Testis (tissue), 3 donors: ENCODE measurements around the gene COBL. TPM values are rescaled to one million over a fixed set of nuclear protein-coding genes. Genes with fewer than 3 reads are reported as not detected.
A peak's percentile ranks its signal among the peaks of the same experiment; 100 is the strongest.

Experiments
- DNase-seq: peaks from one replicate; pipeline ENCODE4 v3.0.0-alpha.2; 2019
- H3K27ac ChIP-seq, 2 donors: fragments of 200-600 bp; sonication (generic); one replicate each; pipeline ENCODE4 v1.5.1; 2019
- H3K27me3 ChIP-seq: fragments of 200-600 bp; sonication (generic); one replicate; pipeline ENCODE4 v1.5.1; 2019
- H3K36me3 ChIP-seq: fragments of 200-600 bp; sonication (generic); one replicate; pipeline ENCODE4 v1.5.1; 2017; ENCODE audit warnings: low read depth; ENCODE audit errors: missing control alignments
- H3K4me1 ChIP-seq: fragments of 200-600 bp; sonication (generic); one replicate; pipeline ENCODE4 v1.5.1; 2019
- H3K4me3 ChIP-seq, 2 donors: fragments of 200-600 bp; sonication (generic); one replicate each; pipeline ENCODE4 v1.5.1; 2017 to 2019
- H3K9me3 ChIP-seq: fragments of 200-600 bp; sonication (generic); one replicate; pipeline ENCODE4 v1.5.1; 2017
- POLR2A ChIP-seq: fragments of 450-650 bp; IDR thresholded peaks from one replicate; pipeline ENCODE4 v1.6.1; 2017; ENCODE audit warnings: antibody characterized with exemption, mild to moderate bottlenecking, moderate library complexity
- WGBS, 2 donors: methylation state at CpG; one replicate each; pipeline ENCODE4 v1.1.5; 2018; 5-methylcytosine and 5-hydroxymethylcytosine counted together
- intact Hi-C: fragments of 100-400 bp; cut with DNase I; formaldehyde crosslinking; loops from one replicate; pipeline ENCODE4 v1.15.1; 2023; ENCODE audit warnings: low total_unique reads
- polyA plus RNA-seq: library from polyadenylated mRNA; stranded (reverse); fragments of 350-450 nt; fragmentation: Illumina TruSeq; extraction: RNeasy Lipid Tissue Mini Kit (QIAGEN cat#74804); gene quantifications from one replicate; pipeline ENCODE4 v1.2.3, GENCODE V29; 2014; ENCODE audit warnings: low read depth, low replicate concordance; ENCODE audit not compliant: insufficient read depth
- total RNA-seq, 2 donors: library from RNA; depleted of rRNA; stranded (reverse); fragments of >200 nt; gene quantifications; one replicate each; pipeline ENCODE4 v1.2.3, GENCODE V29; 2016
- TF ChIP-seq, protein P1 (sequence below), 3 experiments: fragments of 450-650 bp in 2 of 3; fragments of 200-600 bp in 1 of 3; sonication (generic) in 1 of 3; IDR thresholded peaks; one replicate each; pipeline ENCODE4 v1.5.1; 2016 to 2019; ENCODE audit warnings: antibody characterized with exemption in 3 of 3, mild to moderate bottlenecking in 2 of 3, moderate library complexity in 1 of 3

The COBL gene
- total and polyA plus RNA-seq, 3 donors from 2014 or later, result 9.2 to 14.8 (median 12.3) TPM

DNA sequence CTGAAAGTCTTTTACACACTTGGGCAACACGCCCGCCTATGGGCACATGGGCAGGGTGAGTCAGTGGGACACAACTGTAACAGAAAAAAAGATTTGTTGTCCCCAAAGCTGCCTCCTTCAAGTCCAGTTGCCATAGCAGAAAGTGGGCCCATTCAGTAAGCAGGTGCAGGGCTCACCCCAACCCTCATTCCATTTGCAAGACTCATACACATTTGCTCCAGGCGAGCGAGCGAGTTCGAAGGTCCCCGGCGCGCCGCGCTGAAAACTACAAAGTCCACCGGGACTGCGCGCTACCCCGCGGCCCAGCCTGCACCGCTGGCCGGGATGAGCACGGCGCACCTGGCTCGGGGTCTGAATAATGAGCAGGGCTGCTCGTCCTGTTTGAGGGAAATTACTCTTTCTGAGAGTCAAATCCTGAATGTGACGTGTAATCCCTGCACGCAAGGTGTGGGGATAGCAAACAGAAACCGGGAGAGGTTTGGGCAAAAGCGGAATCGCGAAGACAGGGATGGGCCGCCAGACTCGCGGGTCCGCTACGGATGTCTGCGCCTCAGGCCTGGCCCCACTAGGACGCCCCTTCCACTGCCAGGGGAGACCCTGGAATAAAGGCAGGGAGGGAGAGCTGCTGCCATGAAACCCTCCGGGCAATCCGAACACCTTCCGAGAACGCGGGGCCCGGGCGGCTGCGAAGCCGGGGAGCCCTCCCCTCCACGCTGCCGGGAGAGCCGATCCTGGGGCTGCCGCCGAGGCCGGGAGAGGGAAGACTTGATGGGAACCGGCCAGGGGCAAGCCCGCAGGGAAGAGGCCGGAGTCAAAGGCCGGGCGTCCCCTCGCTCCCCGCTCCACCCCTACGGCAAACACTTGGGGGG is 982 bp downstream of the COBL start:
- Histone ChIP-seq H3K36me3 (no peaks in the 10 kb centered on the region), H3K4me1 (no peaks in the 10 kb centered on the region), H3K27me3 (no peaks in the 10 kb centered on the region), H3K27ac (peak overlapping the region in 1 of 2 donors; percentile 55), H3K4me3 (peak overlapping the region; percentile 45 to 46), H3K9me3 (no peaks in the 10 kb centered on the region)
- peak; percentile 32 for DNase-seq
- 3 to 4% methylated on average over 34 to 58 of the region's 58 CpGs for WGBS, 2 donors
- TF ChIP-seq, protein P1, sequence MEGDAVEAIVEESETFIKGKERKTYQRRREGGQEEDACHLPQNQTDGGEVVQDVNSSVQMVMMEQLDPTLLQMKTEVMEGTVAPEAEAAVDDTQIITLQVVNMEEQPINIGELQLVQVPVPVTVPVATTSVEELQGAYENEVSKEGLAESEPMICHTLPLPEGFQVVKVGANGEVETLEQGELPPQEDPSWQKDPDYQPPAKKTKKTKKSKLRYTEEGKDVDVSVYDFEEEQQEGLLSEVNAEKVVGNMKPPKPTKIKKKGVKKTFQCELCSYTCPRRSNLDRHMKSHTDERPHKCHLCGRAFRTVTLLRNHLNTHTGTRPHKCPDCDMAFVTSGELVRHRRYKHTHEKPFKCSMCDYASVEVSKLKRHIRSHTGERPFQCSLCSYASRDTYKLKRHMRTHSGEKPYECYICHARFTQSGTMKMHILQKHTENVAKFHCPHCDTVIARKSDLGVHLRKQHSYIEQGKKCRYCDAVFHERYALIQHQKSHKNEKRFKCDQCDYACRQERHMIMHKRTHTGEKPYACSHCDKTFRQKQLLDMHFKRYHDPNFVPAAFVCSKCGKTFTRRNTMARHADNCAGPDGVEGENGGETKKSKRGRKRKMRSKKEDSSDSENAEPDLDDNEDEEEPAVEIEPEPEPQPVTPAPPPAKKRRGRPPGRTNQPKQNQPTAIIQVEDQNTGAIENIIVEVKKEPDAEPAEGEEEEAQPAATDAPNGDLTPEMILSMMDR (IDR thresholded peaks at IDR 0.05), result no peak
- no peak for TF ChIP-seq POLR2A
- intact Hi-C loops, result no loop called here

DNA sequence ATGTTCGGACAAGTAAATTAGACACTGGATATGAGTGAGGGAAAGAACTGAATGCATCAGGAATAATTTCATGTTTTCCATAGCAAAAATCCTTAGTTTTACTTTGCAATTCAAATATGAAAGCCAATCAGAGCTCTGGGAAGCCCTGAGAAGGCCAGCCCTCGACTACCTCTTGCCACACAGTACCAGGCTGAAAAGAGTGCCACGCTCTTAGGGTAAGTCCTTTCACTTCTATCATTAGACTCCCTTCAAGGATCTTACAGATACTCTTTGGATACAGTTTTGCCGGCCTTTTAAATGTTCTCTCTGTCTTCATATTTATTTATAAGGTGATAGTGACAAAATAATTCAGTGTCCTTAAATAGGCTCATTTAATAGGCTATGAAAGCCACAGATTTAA is 1.9 kb downstream of the COBL start:
- 59 to 76% methylated on average over 4 of the region's 4 CpGs for WGBS, 2 donors
- Histone ChIP-seq H3K36me3 (no peaks in the 10 kb centered on the region), H3K4me3 (no peak overlapping the region), H3K27me3 (no peaks in the 10 kb centered on the region), H3K9me3 (no peaks in the 10 kb centered on the region), H3K4me1 (no peaks in the 10 kb centered on the region), H3K27ac (no peak overlapping the region)
- intact Hi-C loops, result no loop called here
- DNase-seq, result no peak
- TF ChIP-seq, protein P1 (IDR thresholded peaks at IDR 0.05), result no peak
- no peak for TF ChIP-seq POLR2A

DNA sequence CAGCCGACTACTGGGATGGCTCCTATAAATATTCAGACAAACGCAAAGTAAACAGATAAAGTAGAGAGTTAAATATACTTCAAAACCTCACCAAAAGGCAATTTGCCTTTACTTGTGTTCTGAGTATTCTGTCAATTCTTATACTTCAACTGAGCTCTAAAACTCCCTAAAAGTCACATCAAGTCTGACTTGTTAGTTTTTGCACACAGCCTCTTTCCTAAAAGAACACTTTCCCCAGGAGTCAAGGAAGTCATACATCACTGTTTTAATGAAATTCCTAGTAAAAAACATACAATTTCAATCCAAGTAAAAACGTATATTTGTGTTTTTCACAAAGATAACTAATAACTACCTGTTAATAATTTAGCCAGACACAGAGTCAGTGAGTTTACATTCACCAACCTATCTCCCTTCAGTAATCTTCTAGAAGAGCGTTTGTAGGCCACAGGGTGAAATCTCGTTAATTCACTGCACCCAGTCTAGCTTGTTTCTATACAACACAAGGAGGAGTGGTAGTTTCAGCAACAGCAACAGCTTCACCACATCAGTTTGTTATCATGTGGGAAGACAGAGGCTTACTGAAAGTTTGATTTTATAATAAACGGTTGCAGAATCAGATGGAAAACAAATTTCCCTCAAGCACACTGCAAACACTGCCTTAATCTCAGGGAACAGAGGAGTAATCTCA is 2.7 kb downstream of the COBL start:
- Histone ChIP-seq H3K9me3 (no peaks in the 10 kb centered on the region), H3K27ac (no peak overlapping the region), H3K4me3 (no peak overlapping the region), H3K4me1 (no peaks in the 10 kb centered on the region), H3K36me3 (no peaks in the 10 kb centered on the region), H3K27me3 (no peaks in the 10 kb centered on the region)
- intact Hi-C loops, result no loop called here
- no peak for DNase-seq
- WGBS, 2 donors, result 72 to 76% methylated on average over 6 of the region's 6 CpGs
- TF ChIP-seq, protein P1 (IDR thresholded peaks at IDR 0.05), result no peak

DNA sequence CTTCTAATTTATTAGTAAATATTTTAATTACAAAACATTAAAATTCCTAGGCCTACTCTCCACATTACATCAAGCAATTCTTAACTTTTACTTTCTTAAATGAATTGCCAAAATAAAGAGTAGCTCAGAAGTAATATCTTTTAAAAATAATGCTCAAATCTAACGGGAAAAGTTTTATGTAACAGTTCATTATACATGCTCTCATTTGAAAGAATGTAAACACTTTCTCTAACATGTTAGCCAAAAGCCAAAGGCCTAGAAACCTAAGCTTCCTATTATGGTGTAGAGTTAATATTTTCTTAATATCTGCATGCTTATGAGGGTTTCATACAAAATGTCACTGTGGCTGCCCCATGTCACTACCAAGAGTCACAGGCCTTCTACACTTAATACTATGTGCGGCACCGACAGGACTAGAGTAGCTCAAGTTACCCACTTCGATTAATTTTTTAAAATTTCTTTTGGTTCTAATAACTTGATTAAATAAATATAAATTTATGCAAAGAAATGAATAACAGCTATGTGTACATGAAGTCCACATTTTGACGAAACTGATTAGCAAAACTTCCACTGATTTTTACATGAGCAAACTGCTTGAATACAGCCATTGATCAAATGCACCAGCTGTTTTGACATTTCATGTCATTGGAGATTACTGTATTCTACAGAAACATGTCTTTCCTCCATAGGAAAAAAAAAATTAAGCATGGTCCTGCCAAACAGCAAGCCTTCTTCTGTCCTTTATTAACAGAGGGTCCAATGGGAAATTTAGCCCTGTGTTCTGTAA is 3.5 kb downstream of the COBL start:
- DNase-seq, result no peak
- Histone ChIP-seq H3K9me3 (no peaks in the 10 kb centered on the region), H3K4me3 (no peak overlapping the region), H3K27me3 (no peaks in the 10 kb centered on the region), H3K27ac (no peak overlapping the region), H3K36me3 (no peaks in the 10 kb centered on the region), H3K4me1 (no peaks in the 10 kb centered on the region)
- intact Hi-C loops, result no loop called here
- WGBS, 2 donors, result 85 to 86% methylated on average over 5 of the region's 5 CpGs
- TF ChIP-seq POLR2A, result no peak
- TF ChIP-seq, protein P1 (IDR thresholded peaks at IDR 0.05), result no peak
